ENCODE measurements around the gene WFDC11. TPM values are rescaled to one million over a fixed set of nuclear protein-coding genes. Genes with fewer than 3 reads are reported as not detected.
"Not testable (repeated sequence)": the region's sequence is repeated elsewhere in the genome, so short reads cannot be mapped to it uniquely, and the experiment has no call there.

WFDC11 gene
- total and polyA plus RNA-seq, 2 donors = not detected

DNA sequence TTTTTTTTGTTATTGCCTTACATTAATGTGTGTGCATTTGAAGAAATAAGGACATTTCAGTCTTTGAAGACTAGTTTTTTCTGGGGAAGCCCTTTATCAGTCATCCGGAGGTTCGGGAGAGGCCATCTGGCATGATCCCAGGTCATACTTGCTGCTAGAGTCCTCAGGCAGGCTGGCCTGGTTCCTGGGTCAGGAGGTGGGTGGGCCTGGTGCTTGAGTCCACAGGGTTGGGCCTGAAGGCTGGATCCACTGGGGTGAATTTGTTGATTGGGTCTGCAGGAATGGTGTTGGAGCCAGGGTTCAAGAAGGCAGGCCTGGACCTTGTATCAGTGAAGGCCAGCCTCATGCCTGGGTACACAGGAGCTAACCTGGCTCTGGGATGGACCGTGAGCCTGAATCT is 23.2 kb downstream of the WFDC11 start:
- Histone ChIP-seq H3K4me3 (ENCODE audit: low read depth, low read length) (no peak overlapping the region), H3K27ac (ENCODE audit: low read depth) (no peak overlapping the region), H3K36me3 (ENCODE audit: insufficient read depth) (no peaks in the 10 kb centered on the region), H3K4me1 (ENCODE audit: insufficient read depth) (no peaks in the 10 kb centered on the region)
- no peak for DNase-seq (ENCODE audit: extremely low spot score)
- WGBS = 82% methylated on average over 3 of the region's 3 CpGs

DNA sequence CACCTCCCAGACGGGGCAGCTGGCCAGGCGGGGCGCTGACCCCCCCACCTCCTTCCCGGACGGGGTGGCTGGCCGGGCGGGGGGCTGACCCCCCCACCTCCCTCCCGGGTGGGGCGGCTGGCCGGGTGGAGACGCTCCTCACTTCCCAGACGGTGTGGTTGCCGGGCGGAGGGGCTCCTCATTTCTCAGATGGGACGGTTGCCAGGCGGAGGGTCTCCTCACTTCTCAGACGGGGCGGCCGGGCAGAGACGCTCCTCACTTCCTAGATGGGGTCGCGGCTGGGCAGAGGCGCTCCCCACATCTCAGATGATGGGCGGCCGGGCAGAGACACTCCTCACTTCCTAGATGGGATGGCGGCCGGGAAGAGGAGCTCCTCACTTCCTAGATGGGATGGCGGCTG is 24.2 kb downstream of the WFDC11 start:
- not testable (repeated sequence) for H3K4me3 ChIP-seq (ENCODE audit: low read depth, low read length); H3K27ac ChIP-seq (ENCODE audit: low read depth); DNase-seq (ENCODE audit: extremely low spot score); H3K36me3 ChIP-seq (ENCODE audit: insufficient read depth); H3K4me1 ChIP-seq (ENCODE audit: insufficient read depth)
- 92% methylated on average over 28 of the region's 28 CpGs for WGBS

DNA sequence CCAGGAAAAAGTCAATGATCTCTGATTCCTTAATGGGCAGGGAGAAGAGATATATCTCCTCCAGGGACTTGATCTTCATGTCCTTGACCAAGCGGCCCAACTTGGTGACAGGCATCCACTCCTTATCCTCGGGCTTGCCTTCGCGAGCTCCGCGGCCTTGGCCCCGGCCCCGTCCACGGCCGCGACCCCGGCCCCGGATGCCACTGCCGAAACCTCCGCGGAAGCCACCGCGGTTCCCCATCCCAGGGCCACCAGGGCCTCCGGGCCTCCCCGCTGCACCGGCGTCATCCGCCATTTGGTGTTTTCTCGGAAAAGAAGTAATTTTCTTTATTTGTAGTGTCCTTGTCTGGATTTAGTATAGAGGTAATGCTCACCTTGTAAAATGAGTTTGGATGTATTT is 29.0 kb downstream of the WFDC11 start:
- DNase-seq (ENCODE audit: extremely low spot score); H3K4me3 ChIP-seq (ENCODE audit: low read depth, low read length); H3K27ac ChIP-seq (ENCODE audit: low read depth); H3K36me3 ChIP-seq (ENCODE audit: insufficient read depth); H3K4me1 ChIP-seq (ENCODE audit: insufficient read depth): not testable (repeated sequence)
- WGBS = 96% methylated on average over 24 of the region's 24 CpGs

DNA sequence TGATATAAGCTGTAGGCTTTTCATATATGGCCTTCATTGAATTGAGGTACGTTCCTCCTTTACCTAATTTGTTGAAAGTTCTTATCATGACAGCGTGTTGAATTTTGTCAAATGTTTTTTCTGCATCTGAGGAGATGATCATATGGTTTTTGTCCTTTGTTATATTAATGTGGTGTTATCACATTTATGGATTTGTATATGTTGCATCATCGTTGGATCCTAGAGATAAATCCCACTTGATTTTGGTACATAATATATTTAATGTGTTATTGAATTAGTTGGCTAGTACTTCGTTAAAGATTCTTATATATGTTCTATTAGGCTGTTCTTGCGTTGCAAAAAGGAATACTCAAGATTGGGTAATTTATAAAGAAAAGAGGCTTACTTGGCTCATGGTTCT is 30.4 kb downstream of the WFDC11 start:
- WGBS = 81% methylated on average over 5 of the region's 5 CpGs

DNA sequence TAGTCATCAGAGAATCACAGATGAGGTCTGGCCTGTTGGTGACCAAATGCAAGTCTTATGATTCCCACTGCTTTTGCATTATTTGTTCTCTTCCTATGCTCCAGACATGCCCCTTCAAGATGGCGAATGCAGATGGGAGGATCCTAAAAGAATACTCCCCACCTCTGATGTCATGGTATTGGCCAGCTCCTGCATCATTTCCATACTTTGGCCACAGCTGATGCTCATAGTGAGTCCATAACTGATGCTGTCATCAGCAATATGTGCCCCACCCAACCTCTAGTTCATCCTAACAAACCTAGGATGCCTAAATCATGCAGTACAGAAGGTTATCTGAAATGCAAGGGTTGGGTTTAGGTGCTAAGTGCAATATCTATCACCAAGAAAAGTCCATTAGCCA is 33.5 kb downstream of the WFDC11 start:
- no peak overlapping the region for H3K27ac ChIP-seq (ENCODE audit: low read depth)
- WGBS = 89% methylated on average over 1 of the region's 1 CpG
- no peak for DNase-seq (ENCODE audit: extremely low spot score)
- H3K4me1 ChIP-seq (ENCODE audit: insufficient read depth) = no peaks in the 10 kb centered on the region
- H3K36me3 ChIP-seq (ENCODE audit: insufficient read depth) = no peaks in the 10 kb centered on the region
- no peak overlapping the region for H3K4me3 ChIP-seq (ENCODE audit: low read depth, low read length)

More for the DNA sequence above, 30.4 kb downstream of the WFDC11 start:
- Histone ChIP-seq H3K27ac (ENCODE audit: low read depth) (no peak overlapping the region), H3K36me3 (ENCODE audit: insufficient read depth) (no peaks in the 10 kb centered on the region), H3K4me1 (ENCODE audit: insufficient read depth) (no peaks in the 10 kb centered on the region), H3K4me3 (ENCODE audit: low read depth, low read length) (no peak overlapping the region)
- no peak for DNase-seq (ENCODE audit: extremely low spot score)

DNA sequence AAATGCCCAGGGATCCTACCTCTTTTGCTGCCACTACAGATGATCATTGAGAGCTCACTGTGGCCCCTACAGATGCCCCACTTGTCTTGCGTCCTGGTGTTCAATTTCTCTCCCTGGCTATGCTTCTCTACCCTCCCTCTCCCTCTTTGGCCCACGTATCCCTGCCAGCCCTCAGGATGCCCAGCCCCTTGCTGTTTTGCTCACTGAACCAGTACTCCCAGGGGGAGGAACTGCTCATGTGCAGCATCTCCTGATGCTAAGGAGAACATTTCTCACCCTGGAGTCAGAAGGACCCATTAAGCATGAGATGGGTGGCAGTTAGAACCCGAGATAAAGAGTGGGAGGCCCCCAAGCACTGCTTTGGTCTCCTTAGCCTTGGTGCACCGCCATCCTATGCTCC is 38.9 kb downstream of the WFDC11 start, which contains the start of gene WFDC9:
TSS of gene WFDC9 (minus strand) at position 101 of the 400 bp plus-strand sequence. CDS start 21,103 bp downstream, outside the sequence.
- Histone ChIP-seq H3K27ac (ENCODE audit: low read depth) (no peak within 1 kb of the TSS), H3K4me1 (ENCODE audit: insufficient read depth) (no peaks in the 10 kb centered on the region), H3K36me3 (ENCODE audit: insufficient read depth) (no peaks in the 10 kb centered on the region), H3K4me3 (ENCODE audit: low read depth, low read length) (no peak within 1 kb of the TSS)
- no peak for DNase-seq (ENCODE audit: extremely low spot score)
- WGBS = 62% methylated on average over 4 of the region's 4 CpGs

DNA sequence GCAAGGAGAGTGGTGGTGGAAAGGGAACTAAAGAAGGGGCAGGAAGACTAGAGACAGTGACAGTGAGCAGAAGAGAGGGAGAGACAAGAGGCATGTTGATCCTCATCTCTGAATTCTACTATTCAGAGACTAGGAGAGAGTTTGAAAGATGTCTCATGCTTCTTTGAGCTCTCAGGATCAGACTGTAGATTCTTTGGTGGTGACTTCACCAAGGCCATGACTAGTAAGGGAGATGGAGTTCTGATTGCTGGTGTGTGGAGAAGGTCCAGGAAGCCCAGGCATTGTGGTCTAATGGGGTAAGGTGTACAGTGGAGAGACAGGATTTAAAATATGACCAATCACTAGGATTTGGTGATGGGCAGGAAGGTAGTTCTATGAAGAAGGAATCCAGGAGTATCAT is 39.7 kb downstream of the WFDC11 start:
- no peak overlapping the region for H3K27ac ChIP-seq (ENCODE audit: low read depth)
- no peaks in the 10 kb centered on the region for H3K4me1 ChIP-seq (ENCODE audit: insufficient read depth)
- no peak overlapping the region for H3K4me3 ChIP-seq (ENCODE audit: low read depth, low read length)
- DNase-seq (ENCODE audit: extremely low spot score) = no peak
- H3K36me3 ChIP-seq (ENCODE audit: insufficient read depth) = no peaks in the 10 kb centered on the region

DNA sequence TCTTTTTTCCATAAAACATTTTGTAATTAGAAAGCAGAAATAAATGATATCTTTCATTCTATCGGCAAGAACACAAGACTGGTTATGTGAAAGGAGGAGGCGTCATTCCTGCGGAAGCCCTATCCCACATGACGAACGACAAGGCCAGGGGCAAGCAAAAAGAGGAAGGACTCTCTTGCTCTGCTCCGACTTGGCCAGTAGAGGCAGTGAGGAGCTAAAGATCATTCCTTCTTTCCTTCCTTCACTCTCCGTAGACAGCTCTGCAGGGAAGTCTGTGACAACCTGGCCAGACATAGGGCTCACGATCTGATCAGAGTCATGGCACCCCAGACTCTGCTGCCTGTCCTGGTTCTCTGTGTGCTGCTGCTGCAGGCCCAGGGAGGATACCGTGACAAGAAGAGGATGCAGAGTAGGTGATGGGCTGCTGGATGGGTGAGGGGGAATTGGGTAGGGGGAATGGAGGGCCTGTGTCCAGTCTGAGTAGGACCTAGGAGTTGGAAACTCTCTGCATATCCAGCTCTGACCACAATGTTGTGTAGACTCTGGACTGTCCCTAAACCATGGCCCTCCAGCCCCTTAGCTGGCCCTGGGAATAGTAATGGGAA is 40.4 kb downstream of the WFDC11 start, which contains the start of gene WFDC10A:
TSS of gene WFDC10A (plus strand) at position 244 of the 605 bp plus-strand sequence. CDS start at position 319, 75 bp downstream.
- no peaks in the 10 kb centered on the region for H3K4me1 ChIP-seq (ENCODE audit: insufficient read depth)
- H3K36me3 ChIP-seq (ENCODE audit: insufficient read depth) = no peaks in the 10 kb centered on the region
- H3K4me3 ChIP-seq (ENCODE audit: low read depth, low read length) = no peak within 1 kb of the TSS
- no peak within 1 kb of the TSS for H3K27ac ChIP-seq (ENCODE audit: low read depth)
- no peak for DNase-seq (ENCODE audit: extremely low spot score)
- WGBS = 9% methylated on average over 9 of the region's 9 CpGs

DNA sequence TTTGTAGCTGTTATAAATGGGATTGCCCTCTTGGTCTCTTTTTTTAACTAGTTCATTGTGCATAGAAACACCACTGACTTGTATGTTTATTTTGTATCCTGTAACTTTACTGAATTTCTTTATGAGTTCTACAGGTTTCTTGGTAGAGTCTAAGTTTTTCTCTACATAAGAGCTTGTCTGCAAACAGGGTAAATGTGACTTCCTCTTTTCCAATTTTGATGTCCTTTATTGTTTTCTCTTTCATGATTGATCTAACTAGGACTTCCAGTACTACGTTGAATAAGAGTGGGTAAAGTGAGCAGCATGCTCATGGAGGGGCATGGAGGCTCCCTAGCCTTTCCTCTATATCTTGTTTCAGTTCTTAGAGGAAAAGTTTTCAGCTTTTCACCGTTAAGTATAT is 43.5 kb downstream of the WFDC11 start:
- no peaks in the 10 kb centered on the region for H3K36me3 ChIP-seq (ENCODE audit: insufficient read depth)
- H3K4me1 ChIP-seq (ENCODE audit: insufficient read depth) = no peaks in the 10 kb centered on the region
- DNase-seq (ENCODE audit: extremely low spot score) = no peak
- WGBS = 64% methylated on average over 2 of the region's 2 CpGs
- no peak overlapping the region for H3K4me3 ChIP-seq (ENCODE audit: low read depth, low read length)
- H3K27ac ChIP-seq (ENCODE audit: low read depth) = no peak overlapping the region

DNA sequence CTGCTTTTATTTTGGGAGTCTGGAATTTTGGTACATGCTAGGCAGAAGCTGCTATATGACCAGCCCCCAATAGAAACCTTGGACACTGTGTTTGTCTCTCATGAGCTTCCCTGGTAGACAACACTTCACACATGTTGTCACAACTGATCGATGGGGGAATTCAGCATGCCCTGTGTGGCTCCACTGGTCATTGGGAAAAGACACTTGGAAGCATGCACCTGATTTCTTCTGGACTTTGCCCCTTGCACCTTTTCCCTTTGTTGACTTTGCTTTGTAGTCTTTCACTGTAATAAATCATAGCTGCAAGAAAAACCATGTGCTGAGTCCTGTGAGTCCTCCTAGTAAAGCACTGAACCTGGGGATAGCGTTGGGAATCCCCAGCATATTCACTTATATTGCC is 48.4 kb downstream of the WFDC11 start:
- H3K4me3 ChIP-seq (ENCODE audit: low read depth, low read length) = no peak overlapping the region
- H3K36me3 ChIP-seq (ENCODE audit: insufficient read depth) = no peaks in the 10 kb centered on the region
- DNase-seq (ENCODE audit: extremely low spot score) = no peak
- 80% methylated on average over 2 of the region's 2 CpGs for WGBS
- no peak overlapping the region for H3K27ac ChIP-seq (ENCODE audit: low read depth)
- no peaks in the 10 kb centered on the region for H3K4me1 ChIP-seq (ENCODE audit: insufficient read depth)

DNA sequence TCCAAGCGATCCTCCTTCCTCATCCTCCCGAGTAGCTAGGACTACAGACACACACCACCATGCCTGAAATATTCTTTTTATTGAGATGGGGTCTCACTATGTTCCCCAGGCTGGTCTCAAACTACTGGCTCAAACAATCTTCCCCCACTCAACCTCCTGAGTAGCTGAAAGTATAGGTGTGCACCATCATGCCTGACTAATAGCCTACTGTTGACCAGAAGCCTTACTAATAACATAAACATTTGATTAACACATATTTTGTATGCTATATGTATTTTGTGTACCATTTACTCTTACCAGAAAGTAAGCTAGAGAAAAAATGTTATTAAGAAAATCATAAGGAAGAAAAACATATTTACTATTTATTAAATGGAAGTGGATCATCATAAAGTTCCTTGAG is 52.4 kb downstream of the WFDC11 start:
- Histone ChIP-seq H3K4me1 (ENCODE audit: insufficient read depth) (no peaks in the 10 kb centered on the region), H3K27ac (ENCODE audit: low read depth) (no peak overlapping the region), H3K4me3 (ENCODE audit: low read depth, low read length) (no peak overlapping the region), H3K36me3 (ENCODE audit: insufficient read depth) (no peaks in the 10 kb centered on the region)
- DNase-seq (ENCODE audit: extremely low spot score) = no peak
- WGBS = 92% methylated on average over 2 of the region's 2 CpGs

DNA sequence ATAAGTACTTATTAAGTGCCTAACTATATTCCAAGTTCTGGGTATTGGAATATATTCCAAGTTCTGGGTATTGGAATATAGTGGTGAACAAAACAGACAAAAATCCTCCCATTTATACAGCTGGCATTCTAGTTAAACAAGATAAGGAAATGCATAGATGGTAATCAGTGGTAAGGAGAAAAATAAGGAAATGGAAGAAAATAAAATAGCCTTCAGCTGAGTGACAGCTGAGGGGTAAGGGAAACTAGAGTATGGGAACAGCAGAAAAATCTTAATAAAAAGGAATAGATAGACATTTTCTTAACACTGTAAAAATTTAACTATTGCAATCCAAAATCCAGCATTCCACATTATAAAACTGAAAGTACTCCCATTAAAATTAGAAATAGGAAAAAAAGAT is 57.7 kb downstream of the WFDC11 start:
- DNase-seq (ENCODE audit: extremely low spot score) = no peak

DNA sequence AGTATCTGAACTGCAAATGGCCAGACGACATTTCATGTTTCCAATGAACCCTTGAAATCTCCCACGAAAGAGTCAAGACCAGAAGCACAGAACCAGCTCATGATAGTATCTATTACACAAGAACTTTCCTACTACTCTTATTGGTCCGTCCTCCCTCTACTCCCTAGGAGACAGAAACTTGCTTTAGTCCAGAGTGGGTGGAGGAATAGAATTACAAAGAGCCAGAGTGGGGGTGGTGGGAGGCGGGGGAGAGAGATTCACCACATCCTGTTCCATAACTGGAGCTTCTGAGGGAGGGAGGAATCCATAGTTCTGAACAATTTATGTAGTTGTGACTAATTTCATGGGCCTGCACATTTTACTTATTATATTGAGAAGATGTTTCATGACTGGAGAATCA is 59.0 kb downstream of the WFDC11 start:
- no peaks in the 10 kb centered on the region for H3K4me1 ChIP-seq (ENCODE audit: insufficient read depth)
- H3K27ac ChIP-seq (ENCODE audit: low read depth) = no peak overlapping the region
- no peak overlapping the region for H3K4me3 ChIP-seq (ENCODE audit: low read depth, low read length)
- DNase-seq (ENCODE audit: extremely low spot score) = no peak
- WGBS = 48% methylated on average over 4 of the region's 4 CpGs
- no peaks in the 10 kb centered on the region for H3K36me3 ChIP-seq (ENCODE audit: insufficient read depth)

More for the DNA sequence above, 57.7 kb downstream of the WFDC11 start:
- Histone ChIP-seq H3K27ac (ENCODE audit: low read depth) (no peak overlapping the region), H3K4me3 (ENCODE audit: low read depth, low read length) (no peak overlapping the region), H3K4me1 (ENCODE audit: insufficient read depth) (no peaks in the 10 kb centered on the region), H3K36me3 (ENCODE audit: insufficient read depth) (no peaks in the 10 kb centered on the region)

DNA sequence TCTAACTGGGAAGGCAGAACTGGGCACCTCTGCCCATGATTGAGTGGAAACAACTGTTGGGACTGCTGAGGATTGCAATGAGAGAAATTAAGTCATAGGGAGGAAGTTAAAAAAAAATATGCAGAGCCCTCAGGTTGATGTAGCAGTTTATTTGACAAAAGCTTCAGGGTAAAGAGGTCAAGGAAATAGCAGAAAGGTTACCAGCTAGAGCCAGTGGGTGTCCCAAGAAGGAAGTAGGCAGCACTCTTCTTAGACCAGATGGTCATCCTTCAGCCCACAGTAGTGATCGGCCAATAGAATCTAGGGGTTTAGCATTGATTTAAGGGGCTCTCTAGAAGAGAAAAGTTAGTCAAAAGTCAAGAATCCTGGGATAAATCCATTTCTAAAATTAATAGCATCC is 62.2 kb downstream of the WFDC11 start:
- H3K27ac ChIP-seq (ENCODE audit: low read depth) = no peak overlapping the region

More for the DNA sequence above, 62.2 kb downstream of the WFDC11 start:
- H3K4me1 ChIP-seq (ENCODE audit: insufficient read depth) = no peaks in the 10 kb centered on the region
- H3K36me3 ChIP-seq (ENCODE audit: insufficient read depth) = no peaks in the 10 kb centered on the region
- no peak for DNase-seq (ENCODE audit: extremely low spot score)
- no peak overlapping the region for H3K4me3 ChIP-seq (ENCODE audit: low read depth, low read length)
- WGBS = 93% methylated on average over 1 of the region's 1 CpG

Measured in urinary bladder (tissue), 4 donors.